ENCODE data around the gene HECW1. TPM values are rescaled to one million over a fixed set of nuclear protein-coding genes. Genes with fewer than 3 reads are reported as not detected.

The HECW1 gene
- total and polyA plus RNA-seq, 2 of the 8 experiments (the other 6 are each of a cell fraction or from before 2014, with no cell fraction given), result 2.9 to 12.7 TPM

DNA sequence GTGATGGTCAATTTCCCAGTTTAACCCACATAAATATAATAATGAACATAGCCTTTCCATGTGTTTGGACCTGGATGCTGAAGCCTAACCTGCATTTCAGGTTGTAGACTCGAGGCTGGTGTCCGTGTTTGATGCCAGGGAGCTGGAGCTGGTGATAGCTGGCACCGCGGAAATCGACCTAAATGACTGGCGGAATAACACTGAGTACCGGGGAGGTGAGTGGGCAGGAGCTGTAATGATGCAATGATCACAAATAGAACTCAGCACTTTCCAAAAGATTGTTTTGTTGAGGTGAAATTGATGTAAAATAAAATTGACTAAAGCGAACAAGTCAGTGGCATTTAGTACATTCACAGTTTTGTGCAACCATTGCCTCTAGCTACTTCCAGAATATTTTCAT lies 439.7 kb downstream of the HECW1 start:
- Histone ChIP-seq H4K91ac (replicated peaks; ENCODE audit: insufficient read length, low read length) (no peak overlapping the region), H4K20me1 (replicated peaks in 1 of 2; ENCODE audit: control insufficient read depth in 1 of 2, insufficient read depth in 2 of 2, low read length in 2 of 2) (no peaks in the 10 kb centered on the region), H3K18ac (ENCODE audit: extremely low read depth, low read length) (no peak overlapping the region), H3K9me3 (ENCODE audit: insufficient read depth in 2 of 2, low read depth in 1 of 2, low read length in 1 of 2) (no peaks in the 10 kb centered on the region), H3K4ac (replicated peaks; ENCODE audit: insufficient read length, low read depth, low read length) (no peak overlapping the region), H3K23me2 (ENCODE audit: low read depth, low read length) (no peaks in the 10 kb centered on the region), H3K79me1 (ENCODE audit: low read depth, low read length) (no peaks in the 10 kb centered on the region), H2AK5ac (ENCODE audit: low read depth, low read length) (no peak overlapping the region), H3K4me1 (replicated peaks in 1 of 4; ENCODE audit: control insufficient read depth in 3 of 4, insufficient read depth in 4 of 4, low read length in 3 of 4) (peaks cover 0 to 2% (median under 1%) of the 10 kb centered on the region in 4 experiments; a peak in 2 of 7 replicates), H3K27ac (ENCODE audit: low read depth, low read length) (no peak overlapping the region), H3K56ac (replicated peaks; ENCODE audit: insufficient read length, low read depth, low read length) (no peak overlapping the region), H3K14ac (ENCODE audit: insufficient read length) (no peak overlapping the region), H2BK120ac (replicated peaks; ENCODE audit: low read depth, low read length) (no peak overlapping the region), H3K4me2 (ENCODE audit: insufficient read depth in 1 of 2, low read depth in 2 of 2, low read length in 2 of 2) (no peak overlapping the region), H4K8ac (ENCODE audit: extremely low read depth, insufficient read depth, low read length) (no peak overlapping the region), H3K27me3 (replicated peaks in 1 of 4; ENCODE audit: control insufficient read depth in 3 of 4, extremely low read depth in 1 of 4, insufficient read depth in 3 of 4, low read length in 3 of 4) (no peaks in the 10 kb centered on the region), H3K23ac (ENCODE audit: insufficient read length) (no peak overlapping the region), H2BK12ac (ENCODE audit: low read depth, low read length) (no peak overlapping the region), H3K4me3 (ENCODE audit: extremely low read depth in 1 of 4, insufficient read depth in 2 of 4, low read depth in 3 of 4, low read length in 4 of 4) (no peak overlapping the region), H3K79me2 (ENCODE audit: control insufficient read depth in 1 of 2, insufficient read depth in 2 of 2, low read length in 2 of 2) (no peaks in the 10 kb centered on the region), H2AFZ (ENCODE audit: low read length) (no peak overlapping the region), H2BK15ac (ENCODE audit: low read length) (no peak overlapping the region), H3K36me3 (ENCODE audit: control insufficient read depth in 2 of 4, insufficient read depth in 4 of 4, low read length in 3 of 4) (no peaks in the 10 kb centered on the region), H4K5ac (ENCODE audit: insufficient read length, low read depth, low read length) (no peak overlapping the region), H3K9ac (replicated peaks in 1 of 4; ENCODE audit: extremely low read depth in 1 of 4, low read depth in 3 of 4, low read length in 3 of 4) (no peak overlapping the region), H2BK20ac (ENCODE audit: low read length) (no peak overlapping the region), H2BK5ac (ENCODE audit: low read depth, low read length) (no peak overlapping the region)
- FAIRE-seq (no peak), DNase-seq (ENCODE audit: low read depth in 1 of 2, low spot score in 2 of 2) (no peak)
- POLR2A ChIA-PET (ENCODE audit: partially characterized antibody), result no interaction called here
- CTCF ChIA-PET (ENCODE audit: partially characterized antibody), result interaction anchor here (1.0 to 1.4 kb wide), 2 partner anchors 15 to 98 kb away, joined by 3 read pairs; no protein-coding TSS in a partner anchor
- WGBS, 2 experiments (ENCODE audit: extremely low coverage in 1 of 2, insufficient coverage in 1 of 2, insufficient read length in 1 of 2, insufficient replicate concordance in 2 of 2, low coverage in 1 of 2, low lambda C conversion rate in 2 of 2, missing lambda C conversion rate in 1 of 2), result 91% methylated on average over 8 of the region's 8 CpGs; no CpG with 5 or more reads in 1 of the 2 experiments
- TF ChIP-seq SP1 (IDR thresholded peaks at IDR 0.05; ENCODE audit: low read depth, low read length) (no peak), TAF1 (IDR thresholded peaks at IDR 0.05; ENCODE audit: low read depth, low read length) (no peak), FOSL1 (IDR thresholded peaks at IDR 0.05; ENCODE audit: insufficient read depth, low read depth, low read length) (no peak), SP2 (IDR thresholded peaks at IDR 0.05; ENCODE audit: low read length) (no peak), JUND (IDR thresholded peaks at IDR 0.05; ENCODE audit: low read length) (no peak), NRF1 (IDR thresholded peaks at IDR 0.05; ENCODE audit: low read depth, low read length) (no peak), MAFK (IDR thresholded peaks at IDR 0.05; ENCODE audit: low read depth, low read length) (no peak), GTF2F1 (IDR thresholded peaks at IDR 0.05; ENCODE audit: borderline replicate concordance, low read depth, low read length) (no peak), JUN (IDR thresholded peaks at IDR 0.05; ENCODE audit: low read depth, low read length) (no peak), SIX5 (IDR thresholded peaks at IDR 0.05; ENCODE audit: low read depth, low read length) (no peak), SAP30 (IDR thresholded peaks at IDR 0.05; ENCODE audit: insufficient read depth, insufficient replicate concordance, low read length) (no peak)
- TF ChIP-seq, protein P1, sequence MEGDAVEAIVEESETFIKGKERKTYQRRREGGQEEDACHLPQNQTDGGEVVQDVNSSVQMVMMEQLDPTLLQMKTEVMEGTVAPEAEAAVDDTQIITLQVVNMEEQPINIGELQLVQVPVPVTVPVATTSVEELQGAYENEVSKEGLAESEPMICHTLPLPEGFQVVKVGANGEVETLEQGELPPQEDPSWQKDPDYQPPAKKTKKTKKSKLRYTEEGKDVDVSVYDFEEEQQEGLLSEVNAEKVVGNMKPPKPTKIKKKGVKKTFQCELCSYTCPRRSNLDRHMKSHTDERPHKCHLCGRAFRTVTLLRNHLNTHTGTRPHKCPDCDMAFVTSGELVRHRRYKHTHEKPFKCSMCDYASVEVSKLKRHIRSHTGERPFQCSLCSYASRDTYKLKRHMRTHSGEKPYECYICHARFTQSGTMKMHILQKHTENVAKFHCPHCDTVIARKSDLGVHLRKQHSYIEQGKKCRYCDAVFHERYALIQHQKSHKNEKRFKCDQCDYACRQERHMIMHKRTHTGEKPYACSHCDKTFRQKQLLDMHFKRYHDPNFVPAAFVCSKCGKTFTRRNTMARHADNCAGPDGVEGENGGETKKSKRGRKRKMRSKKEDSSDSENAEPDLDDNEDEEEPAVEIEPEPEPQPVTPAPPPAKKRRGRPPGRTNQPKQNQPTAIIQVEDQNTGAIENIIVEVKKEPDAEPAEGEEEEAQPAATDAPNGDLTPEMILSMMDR (IDR thresholded peaks at IDR 0.05; ENCODE audit: control extremely low read depth in 1 of 3, insufficient read depth in 1 of 3, low read depth in 1 of 3, low read length in 3 of 3), result no peak

All from H1 (cell line).